Transverse colon (tissue), 4 donors: Measurements from ENCODE around the gene MEGF11.

Experiments
- CTCF ChIP-seq, 5 experiments: fragments of 200-600 bp in 3 of 5; fragments of 450-650 bp in 2 of 5; sonication (generic) in 3 of 5; IDR thresholded peaks; 1 replicate in 2 of 5; 2 replicates in 3 of 5; pipeline ENCODE4 v1.5.1; 2016 to 2017; ENCODE audit warnings: antibody characterized with exemption in 5 of 5, inconsistent platforms in 3 of 5, mild to moderate bottlenecking in 2 of 5, moderate library complexity in 1 of 5
- POLR2AphosphoS5 ChIP-seq, 3 donors: sonication (generic); formaldehyde crosslinking; IDR thresholded peaks; one replicate each; pipeline ENCODE4 v1.6.1; 2016; ENCODE audit warnings: antibody characterized with exemption in 3 of 3

- TF ChIP-seq CTCF (IDR thresholded peaks at IDR 0.05) (no peak), POLR2AphosphoS5 (IDR thresholded peaks at IDR 0.05) (no peak)
Observed at GRCh38 chr15:66027268-66027805, 226.2 kb downstream of the MEGF11 start.
